ENCODE results near the gene MRPL23.

The MRPL23 gene
- total RNA-seq, result 15.8 to 47.8 (median 18.2) reads per million in 4 experiments

DNA sequence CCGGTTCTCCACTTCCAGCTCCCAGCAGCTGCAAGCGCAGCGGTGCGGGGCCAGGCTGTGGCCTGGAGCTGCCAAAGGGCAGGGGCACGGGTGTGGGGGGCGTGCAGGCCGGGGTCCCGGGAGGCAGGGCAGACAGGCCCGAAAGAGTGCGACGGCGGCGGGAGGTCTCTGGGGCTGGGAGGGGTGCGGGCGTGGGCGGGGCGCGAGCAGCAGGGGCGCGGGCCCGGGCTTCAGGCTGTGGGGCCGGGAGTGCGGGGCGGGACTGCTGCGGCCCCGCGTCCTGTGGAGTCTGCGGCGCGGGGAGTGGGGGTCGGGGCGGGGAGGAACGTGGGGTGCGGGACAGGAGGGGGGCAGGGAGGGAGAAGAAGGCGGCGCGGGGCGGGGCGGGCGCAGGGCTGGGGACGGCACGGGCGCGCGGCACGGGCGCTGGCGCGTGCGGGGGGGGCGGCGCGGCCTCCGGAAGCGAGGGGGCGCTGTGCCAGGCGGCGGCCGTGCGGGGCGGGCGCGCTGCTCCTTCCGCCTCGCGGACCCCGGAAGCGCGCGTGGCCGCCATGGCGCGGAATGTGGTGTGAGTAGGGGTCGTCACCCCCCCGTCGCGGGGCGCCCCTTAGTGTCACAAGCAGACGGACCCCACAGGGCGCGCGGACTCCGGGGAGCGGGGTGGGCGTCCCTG lies at the start of gene MRPL23:
TSS of gene MRPL23 (plus strand) at position 521 of the 673 bp plus-strand sequence. CDS start at position 552, 31 bp downstream.
- no peak for DNase-seq

DNA sequence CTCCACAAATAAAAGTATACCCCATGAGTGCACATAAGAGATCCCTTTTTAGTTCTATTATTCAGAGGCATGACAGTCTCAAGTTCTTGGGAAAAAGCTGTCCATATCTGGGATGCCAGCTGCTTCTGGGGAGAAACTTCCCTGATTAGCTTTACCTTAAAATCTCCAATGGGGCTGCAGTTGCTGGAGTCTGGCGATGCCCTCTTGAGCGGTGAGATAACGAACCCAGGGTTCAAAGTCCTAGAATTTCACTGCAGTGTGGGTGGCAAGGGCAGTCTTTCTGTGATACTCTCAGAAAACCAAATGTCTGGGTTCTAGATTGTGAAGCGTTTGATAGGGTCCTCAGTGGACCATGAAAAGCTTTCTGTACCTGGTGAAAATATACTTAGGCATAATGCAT lies 48.0 kb upstream of the MRPL23 start:
- DNase-seq, result no peak

DNA sequence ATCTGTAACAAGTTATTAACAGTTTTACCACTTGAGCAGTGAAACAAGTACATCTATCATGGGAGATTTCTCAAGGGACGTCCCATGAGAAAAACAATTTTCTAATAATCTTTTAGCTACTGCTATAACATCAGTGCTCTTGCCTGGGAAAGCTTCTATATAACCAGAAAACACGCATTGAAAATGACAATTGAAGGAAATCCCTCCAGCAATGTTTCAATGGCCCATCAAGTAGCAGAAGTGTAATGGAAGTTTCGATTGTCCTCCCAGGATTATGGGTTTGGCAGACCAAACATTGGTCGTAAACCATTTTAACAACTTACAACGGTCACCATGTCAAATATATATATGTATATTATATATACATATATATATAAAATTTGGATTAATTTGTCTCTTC lies 47.4 kb upstream of the MRPL23 start:
- DNase-seq, result no peak

DNA sequence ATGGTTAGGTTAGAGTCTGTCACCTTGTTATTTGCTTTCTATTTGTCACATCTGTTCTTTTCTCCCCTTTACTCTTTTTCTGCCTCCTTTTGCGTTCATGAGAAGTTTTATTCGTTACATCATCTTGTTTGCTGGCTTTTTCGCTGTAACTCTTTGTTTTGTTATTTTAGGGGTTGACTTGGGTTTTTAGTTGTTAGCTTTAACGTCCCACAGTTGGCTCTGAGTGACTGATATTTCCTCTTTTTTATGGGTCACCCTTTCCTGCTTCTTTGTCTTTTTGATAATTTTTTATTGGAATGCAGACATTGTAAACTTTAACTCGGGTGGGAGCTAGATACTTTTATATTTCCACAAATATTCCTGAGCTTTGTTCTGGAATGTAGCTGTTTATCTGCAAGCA lies 41.0 kb upstream of the MRPL23 start:
- DNase-seq, result no peak

DNA sequence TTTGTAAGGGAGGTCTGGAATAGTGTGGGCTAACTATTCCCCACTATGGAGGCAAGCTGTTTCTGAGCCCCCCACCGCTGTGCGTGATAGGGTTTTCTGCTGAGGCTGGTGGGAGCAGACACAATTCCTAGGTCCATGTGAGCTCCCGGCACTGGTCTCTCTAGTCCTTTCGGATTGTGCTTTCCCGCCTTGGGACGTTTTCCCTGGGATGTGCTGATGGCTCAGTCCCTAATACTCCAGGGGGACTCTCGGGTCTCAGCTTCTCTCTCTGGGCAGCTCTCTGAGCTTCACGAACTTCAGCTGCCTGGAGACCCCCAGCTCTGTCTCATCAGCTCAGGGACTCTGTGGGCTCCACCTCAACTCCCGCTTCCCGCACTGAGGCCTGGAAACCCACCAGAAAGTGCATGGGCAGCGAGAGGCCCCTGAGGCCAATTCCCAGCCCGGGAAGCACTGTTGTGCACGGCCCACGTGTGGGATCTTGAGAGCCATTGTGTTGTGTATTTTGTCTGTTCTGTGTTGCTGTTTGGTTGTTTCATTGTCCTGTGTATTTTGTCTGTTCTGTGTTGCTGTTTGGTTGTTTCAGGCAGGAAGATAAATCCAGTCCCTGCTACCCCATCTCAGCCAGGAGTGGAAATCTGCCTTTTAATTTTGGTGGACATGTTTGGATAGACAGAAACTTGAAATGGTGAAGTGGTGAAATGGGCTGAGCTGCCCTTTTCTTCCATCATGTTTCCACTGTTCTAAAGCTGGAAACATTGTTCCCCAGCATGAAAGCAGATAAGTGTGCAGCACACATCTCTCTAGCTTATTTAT lies 40.3 kb upstream of the MRPL23 start:
- no peak for DNase-seq

DNA sequence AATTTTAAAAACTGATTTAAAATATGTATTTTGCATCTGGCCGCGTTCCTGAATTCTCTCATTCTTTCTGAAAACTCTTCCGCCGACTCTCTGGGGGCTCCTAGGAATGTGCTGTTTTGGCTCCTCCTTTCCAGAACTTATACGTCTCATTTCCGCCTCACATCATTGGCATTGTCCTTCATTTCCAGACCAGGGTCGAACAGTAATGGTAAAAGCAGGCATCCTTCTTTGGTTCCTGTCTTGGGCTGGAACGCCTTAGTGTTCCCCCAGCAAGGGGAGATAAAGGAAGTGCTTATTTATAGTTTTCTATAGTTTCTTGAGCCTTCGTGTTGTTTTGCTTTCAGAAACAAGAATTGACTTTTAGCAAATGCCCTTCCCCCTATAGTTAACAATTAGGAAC lies 38.5 kb upstream of the MRPL23 start:
- DNase-seq, result no peak

DNA sequence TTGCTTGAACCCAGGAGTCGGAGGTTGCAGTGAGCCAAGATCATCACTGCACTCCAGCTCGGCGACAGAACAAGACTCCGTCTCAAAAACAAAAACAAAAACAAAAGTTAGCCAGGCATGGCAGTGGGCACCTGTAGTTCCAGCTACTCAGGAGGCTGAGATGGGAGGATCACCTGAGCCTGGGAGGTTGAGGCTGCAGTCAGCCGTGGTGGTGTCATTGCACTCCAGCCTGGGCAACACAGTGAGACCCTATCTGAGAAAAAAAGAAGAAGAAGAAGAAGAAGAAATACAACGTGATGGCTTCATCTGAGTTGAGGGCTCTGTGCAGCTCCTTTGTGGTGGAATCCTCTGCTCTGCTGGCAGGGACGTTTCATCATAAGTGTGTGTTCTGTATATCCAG lies 37.6 kb upstream of the MRPL23 start:
- DNase-seq, result no peak

DNA sequence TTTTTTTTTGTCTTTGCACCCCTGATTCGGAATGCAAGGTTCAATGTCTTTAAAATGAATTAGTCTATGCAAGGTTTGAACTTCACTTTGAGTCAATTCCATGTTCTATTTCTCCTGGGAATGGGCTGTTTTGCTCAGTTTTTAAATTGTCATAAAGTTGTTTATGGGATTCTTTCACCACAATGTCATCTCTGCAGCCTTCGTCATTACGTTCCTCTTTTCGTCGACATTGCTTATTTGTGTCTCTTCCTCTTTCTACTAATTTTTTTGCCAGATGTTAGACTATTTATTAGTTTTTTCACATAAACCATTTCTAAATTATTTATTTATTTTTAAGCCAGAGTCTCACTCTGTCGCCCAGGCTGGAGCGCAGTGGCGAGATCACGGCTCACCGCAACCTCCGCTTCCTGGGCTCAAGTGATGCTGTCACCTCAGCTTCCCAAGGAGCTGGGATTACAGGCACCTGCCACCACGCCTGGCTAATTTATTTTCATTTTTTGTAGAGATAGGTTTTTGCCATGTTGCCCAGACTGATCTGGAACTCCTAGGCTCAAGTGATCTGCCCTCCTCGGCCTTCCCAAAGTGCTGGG lies 34.7 kb upstream of the MRPL23 start:
- no peak for DNase-seq

DNA sequence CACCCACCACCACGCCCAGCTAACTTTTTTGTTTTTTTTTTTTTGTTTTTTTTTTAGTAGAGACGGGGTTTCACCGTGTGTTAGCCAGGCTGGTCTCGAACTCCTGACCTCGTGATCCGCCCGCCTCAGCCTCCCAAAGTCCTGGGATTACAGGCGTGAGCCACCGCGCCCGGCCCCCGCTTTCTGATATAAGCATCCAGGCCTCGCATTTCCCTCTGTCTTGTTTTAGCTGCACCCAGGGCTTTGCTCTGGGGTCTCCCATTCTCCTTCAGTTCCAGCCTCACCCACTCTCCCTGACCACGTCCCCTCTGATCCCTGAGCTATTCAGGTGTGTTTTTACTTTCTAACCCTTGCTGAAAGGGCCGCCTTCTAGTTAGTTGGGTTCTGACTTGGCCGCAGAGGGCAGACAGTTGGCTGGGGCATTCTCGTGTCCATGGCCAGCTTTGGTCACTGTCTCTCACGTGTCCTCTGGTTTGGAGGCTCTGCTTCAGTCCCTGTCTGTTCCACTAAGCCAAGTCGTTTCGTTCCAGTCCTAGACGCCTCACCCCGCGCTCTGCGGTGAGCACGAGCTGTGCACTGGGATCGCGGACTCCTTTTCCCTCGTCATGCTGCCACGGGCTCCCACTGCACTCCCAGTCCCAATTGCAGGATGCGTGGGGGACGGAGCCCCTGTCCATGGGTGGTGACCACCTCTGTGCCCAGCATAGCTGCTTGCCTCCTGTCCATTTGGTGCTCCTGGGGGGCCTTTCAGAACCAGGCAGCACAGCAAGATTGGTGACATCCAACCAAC lies 33.7 kb upstream of the MRPL23 start:
- no peak for DNase-seq

DNA sequence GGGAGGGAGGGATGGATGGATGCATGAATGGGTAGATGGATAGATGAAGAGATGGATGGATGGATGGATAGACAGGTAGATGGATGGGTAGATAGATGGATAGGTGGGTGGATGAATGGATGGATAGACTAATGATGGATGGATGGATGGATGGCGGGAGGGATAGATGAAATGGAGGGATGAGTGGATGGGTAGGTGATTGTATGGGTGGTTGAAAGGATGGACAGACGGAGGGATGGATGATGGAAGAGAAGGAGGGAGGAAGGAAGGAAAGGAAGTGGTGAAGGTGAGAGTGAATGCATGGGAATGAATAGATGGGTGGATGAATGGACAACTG lies 31.4 kb upstream of the MRPL23 start:
- no peak for DNase-seq

DNA sequence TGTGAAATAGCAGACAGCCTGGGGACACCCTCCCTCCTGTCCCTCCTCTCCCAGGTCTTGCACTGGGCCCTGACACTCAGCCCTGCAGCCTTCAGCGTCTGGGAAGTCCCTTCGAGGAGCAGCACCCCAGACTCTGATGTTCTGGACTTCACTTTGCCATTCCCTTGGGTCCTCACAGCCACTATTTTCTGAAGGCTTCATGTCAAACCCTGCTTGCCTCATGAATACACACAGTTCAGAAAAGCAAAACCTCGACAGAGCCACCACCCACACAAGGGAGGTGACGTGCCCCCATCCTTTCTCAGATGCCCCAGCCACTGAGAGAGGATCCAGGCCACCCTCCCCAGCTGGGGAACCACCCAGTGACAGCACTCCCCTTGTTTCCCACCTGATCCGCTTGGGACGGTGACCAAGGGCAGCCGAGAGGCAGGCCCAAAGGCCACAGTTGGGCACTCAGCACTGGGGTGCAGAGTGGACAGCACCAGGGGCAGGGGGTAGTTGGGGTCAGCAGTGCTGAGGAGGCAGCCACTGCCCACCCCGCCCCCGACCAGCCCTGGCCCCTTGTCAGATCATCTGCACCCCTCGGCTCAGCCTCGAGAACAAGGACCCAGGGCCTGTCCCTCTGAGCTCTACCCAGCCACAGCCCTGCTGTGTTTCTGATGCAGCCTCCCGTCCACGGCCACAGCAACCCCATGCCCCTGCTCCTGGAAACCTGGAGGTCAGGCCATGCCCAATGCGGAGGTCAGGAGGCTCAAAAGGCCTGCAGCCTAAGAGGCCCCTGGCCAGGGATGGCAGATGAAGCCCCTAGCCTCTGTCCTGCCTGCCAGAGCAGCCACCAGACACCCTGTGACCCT lies 30.8 kb upstream of the MRPL23 start:
- DNase-seq, result no peak

DNA sequence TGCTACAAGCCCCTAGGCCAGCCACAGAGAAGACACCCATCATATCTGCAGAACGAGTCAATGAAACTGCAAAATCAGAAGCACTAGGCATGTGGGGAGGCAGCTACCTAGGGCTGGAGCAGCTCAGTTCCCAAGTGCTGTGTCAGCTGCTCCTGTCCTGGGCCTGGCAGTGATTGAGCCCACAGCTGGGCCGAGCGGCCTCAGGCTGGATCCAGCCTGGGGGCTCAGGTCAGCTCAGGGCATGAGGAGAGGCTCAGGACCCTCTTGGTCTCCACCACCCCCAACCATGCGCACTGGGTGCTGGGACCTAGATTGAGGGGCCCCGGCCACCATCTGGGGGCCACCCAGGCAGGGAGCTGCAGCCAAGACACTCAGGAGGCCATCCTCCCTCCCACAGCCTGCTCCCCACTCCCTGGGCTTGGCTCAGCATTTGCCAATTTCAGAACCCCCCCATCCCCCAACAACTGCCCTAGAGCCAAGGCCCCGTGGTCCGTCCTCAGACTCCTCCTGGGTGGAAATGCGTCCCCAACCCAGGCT lies 30.1 kb upstream of the MRPL23 start:
- DNase-seq, result no peak

DNA sequence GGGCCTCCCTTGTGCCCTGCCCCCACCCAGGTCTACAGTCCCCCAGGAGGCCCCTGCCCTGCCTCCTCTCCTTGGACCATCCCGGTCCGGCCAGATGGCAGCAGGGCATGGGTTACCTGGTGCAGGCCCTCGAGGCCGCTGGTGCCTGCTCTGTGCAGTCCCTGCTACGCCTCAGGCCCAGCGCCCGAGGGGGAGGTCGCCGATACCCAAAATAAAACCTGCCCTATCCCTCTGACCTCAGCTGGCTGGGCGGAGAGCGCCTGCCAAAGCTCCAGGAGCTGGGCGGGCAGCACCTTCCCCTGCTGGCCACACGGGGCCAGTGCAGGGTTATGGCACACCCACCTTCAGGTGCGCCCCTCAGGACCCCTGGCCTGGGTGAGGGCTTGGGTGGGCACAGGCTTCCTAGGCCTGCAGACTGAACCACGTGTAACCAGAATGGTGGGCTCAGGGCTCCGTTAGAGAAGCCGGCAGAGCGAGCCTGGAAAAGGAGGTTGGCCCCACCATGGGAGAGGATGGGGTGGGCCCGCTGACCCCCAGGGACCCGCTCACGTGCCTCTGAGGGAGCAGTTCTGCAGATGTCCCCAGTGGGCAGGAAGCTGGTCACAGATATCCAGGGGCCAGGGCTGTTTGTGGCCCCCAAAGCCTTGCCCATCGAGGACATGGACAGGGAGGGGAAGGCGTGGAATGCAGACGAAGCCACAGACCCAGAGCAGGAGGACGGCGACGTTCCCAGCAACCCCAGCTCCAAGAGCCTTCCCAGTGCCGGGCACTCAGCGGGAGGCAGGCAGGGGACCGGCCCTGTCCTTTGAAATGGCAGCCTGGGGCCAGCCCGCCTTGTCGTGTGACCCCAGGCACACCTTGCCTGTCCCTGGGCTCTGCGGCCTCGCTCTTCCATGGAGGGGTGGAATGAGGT lies 29.4 kb upstream of the MRPL23 start:
- no peak for DNase-seq

DNA sequence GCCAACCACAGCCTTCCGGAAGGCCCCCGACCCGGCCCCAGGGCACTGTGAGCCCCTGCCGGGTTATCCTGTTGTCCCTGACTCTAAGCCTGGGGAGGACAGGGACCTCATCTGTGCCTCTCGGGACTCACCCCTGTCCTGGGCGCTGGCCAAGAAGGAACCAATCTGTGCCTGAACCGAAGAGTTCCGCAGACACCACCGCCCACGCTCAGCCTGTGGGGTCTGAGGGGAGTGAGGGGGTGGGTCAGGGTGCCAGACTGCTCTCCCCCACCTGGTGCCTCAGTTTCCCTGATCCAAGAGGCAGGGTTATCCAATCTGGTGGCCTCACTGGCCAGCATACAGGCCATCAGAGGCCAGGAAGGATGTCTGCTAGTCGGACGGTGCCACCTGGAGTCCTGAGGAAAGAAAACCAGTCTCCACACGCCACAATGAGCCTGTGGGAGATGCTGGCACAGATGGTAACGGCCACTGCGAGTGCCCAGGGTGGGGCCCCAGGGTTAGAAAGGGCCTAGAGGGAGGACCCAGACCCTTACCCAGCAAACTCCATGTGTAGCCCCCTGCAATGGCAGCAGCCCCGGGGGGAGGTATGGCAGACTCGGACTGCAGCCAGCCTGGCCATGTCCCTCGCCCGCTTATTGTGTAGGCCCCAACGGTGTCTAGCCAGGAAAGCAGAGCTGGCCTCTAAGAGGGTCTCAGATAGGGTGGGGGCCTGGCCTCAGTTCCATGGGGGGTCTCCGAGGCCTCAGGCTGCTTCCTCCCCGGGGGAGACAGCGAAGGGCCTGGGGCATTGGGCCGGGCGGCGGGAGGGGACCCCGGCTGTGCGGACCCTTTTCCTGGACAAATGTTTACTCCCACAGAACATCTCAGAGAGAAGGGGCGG lies 28.5 kb upstream of the MRPL23 start:
- DNase-seq, result no peak

DNA sequence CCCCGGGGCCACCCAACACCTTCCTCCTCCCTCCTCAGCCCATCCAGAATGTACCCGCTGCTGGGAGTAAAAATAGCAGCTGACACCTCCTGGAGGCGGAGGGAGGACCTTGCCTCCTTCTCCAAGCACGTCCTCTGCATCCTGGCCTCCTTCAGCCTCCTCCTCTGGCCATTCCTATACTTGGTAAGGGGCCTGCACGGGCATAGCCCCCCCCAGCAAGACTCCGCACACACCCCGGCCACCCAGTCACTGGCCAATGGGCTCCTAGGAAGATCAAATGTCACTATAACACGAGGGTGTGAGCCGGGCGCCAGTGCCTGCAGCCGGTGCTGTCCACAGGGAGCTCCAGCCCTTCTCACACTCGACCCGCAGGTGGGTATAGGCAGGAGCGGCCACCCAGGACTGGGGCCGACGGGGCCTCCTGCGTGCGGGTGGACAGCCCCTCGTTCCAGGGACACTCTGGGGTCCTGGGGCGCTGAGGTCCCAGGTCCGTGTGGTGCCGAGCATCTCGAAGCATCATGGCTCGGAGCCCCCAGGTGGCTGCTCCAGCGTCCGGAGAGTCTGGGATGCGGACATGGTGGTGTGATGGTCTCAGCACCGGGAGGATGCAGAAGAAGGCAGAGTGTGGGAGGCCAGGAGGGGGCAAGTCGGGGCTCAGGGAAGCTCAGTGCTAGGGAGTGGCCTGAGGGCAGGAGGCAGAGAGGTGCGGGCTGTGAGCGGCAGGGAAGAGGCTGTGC lies 27.6 kb upstream of the MRPL23 start, which contains the start of gene TNNT3:
TSS of gene TNNT3 (plus strand) at position 313 of the 737 bp plus-strand sequence. CDS start 3,172 bp downstream, outside the sequence.
- DNase-seq, result no peak

DNA sequence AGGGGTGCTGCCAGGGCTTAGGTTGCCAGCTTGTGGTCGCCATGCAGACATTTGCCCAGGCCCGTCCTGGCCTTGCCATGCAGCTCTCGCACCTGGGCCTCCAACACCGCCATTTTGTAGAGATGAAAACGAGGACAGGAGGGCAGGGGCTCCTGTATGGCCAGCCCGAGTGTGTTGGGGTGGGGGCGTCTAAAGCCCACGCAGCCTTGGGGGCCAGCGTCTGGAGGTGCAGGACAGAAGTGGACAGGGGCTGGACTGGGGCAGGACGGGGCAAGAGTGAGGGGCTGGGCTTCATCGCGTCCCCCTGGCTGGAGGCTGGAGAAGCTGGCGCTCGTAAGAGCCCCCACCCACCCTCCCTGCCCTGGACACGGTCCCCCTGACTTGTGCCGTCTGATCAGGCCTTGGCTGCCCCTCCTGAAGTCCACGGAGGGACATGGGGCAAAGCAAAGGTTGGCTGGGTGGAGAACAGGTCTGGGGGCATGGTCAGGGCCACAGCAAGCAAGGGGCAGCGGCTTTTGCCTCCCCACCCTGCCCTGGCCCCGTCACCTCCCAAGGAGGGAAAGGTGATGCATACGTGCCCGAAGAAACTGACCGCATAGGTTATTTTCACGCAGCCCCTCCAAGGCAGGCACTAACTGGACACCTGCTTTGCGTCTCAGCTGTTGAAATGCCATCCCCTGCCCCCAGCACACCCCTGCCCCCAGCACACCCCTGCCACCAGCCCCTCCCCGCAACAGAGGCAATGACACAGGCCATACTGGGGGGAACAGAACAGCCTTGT lies 26.8 kb upstream of the MRPL23 start:
- no peak for DNase-seq

DNA sequence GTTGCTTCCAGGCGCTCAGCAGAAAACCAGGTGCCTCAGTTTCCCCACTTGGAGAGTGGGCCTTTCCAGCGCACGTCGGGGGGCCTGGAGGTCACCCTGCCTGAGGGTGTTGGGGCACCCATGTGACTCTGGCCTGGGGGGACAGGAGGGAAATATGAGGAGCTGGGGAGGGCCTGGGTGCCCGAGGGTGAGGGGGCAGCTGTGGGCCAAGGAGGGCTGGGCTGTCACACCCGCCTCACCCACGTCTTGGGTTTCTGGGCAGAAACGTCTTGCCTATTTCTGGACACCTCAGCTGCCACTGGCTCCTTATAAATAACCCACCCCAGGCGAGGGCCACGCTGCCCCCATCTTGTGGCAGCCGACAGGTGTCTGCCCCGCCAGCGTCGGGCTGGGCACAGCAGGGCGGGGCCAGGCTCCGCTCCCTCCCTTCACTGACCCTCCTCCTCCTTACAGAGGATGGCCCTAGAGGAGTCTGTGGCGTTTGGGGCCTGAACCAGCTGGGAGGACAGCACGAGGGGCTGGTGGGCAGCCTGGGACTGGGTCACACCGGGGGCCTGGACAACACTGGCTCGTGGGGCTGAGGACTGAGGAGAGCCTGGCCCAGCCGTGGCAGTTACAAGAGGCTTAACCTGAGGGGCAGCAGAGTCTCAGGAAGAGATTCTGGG lies 26.1 kb upstream of the MRPL23 start:
- DNase-seq, result no peak
